ENCODE data around the gene CACNA1S.

GRCh38 chr1:201119206-201120197 lies 7.3 kb upstream of the CACNA1S start:
- TF ChIP-seq EZH2 (IDR thresholded peaks at IDR 0.05; ENCODE audit: insufficient read depth, poor library complexity, severe bottlenecking) (no peak), EZH2phosphoT487 (IDR thresholded peaks at IDR 0.05; ENCODE audit: insufficient read depth, low read depth) (no peak)

All from GM23248 (cell line).